ENCODE measurements around the gene PIANP. TPM values are rescaled to one million over a fixed set of nuclear protein-coding genes. Genes with fewer than 3 reads are reported as not detected.

The PIANP gene
- total RNA-seq, 4 donors from 2014 or later: 0.21 to 0.39 TPM; not detected in 2

GRCh38 chr12:6699989-6700645 lies 498 bp downstream of the PIANP start:
- H3K4me1 ChIP-seq: peaks cover 0 to 17% (median 14%) of the 10 kb centered on the region in 4 donors
- 2 to 3% methylated on average over 35 to 47 of the region's 65 CpGs for WGBS, 2 donors
- TF ChIP-seq CTCF (IDR thresholded peaks at IDR 0.05): no peak
- TF ChIP-seq EP300 (IDR thresholded peaks at IDR 0.05): no peak
- no peak for TF ChIP-seq POLR2A (IDR thresholded peaks at IDR 0.05)
- H3K36me3 ChIP-seq: no peaks in the 10 kb centered on the region
- peak overlapping the region; percentile 2 to 51 (median 38) for H3K4me3 ChIP-seq
- DNase-seq (ENCODE audit: low spot score in 2 of 2): no peak
- no peaks in the 10 kb centered on the region for H3K9me3 ChIP-seq
- H3K27ac ChIP-seq: no peak overlapping the region
- peaks cover 5 to 79% of the 10 kb centered on the region in 2 donors for H3K27me3 ChIP-seq

- Histone ChIP-seq H3K36me3 (no peaks in the 10 kb centered on the region), H3K4me1 (peaks cover 0 to 17% (median 14%) of the 10 kb centered on the region in 4 donors), H3K4me3 (peak overlapping the region in 2 of 4 donors; percentile 36 to 51), H3K27me3 (peaks cover 5 to 73% of the 10 kb centered on the region in 2 donors), H3K9me3 (no peaks in the 10 kb centered on the region), H3K27ac (no peak overlapping the region)
- DNase-seq (ENCODE audit: low spot score in 2 of 2): no peak
- WGBS, 2 donors: 15 to 19% methylated on average over 16 of the region's 16 CpGs
- TF ChIP-seq CTCF (IDR thresholded peaks at IDR 0.05) (no peak), POLR2A (IDR thresholded peaks at IDR 0.05) (no peak), EP300 (IDR thresholded peaks at IDR 0.05) (no peak)
These were observed 1.2 kb downstream of the PIANP start for GRCh38 chr12:6699259-6699988.

DNA sequence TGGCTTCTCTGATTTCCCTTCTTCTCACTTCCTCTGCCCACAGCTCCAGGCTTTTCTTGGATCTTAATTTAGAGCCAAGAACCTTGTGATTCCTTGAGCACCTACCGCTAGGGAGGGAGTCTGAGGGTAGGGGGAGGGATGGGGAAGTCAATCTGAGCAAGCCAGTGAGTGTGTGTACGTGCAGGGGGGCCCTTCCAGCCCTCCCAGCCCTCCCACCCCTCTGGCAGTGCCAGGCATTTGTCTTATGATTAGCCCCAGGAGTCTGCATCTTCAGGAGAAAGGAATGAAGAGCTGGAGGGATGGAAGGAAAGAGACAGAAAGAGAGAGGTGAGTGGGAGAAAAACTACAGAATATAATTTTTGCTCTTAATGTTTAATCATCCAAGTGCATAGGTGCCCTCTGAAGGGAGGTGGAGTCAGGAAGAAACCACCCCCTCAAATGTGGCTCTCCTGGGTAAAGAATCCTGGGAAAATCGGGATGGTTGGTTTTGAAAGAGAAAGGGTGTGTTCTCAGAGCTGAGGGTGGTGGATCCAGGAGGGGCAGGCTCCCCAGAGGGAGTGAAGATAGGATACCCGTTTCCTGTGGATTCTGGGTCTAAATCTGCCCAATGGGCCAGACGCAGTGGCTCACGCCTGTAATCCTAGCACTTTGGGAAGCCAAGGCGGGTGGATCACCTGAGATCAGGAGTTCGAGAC lies 2.1 kb downstream of the PIANP start:
- peaks cover 5 to 64% of the 10 kb centered on the region in 2 donors for H3K27me3 ChIP-seq
- TF ChIP-seq CTCF (IDR thresholded peaks at IDR 0.05) (no peak), EP300 (IDR thresholded peaks at IDR 0.05) (no peak), POLR2A (IDR thresholded peaks at IDR 0.05) (no peak)
- H3K4me3 ChIP-seq: no peak overlapping the region
- H3K36me3 ChIP-seq: no peaks in the 10 kb centered on the region
- H3K4me1 ChIP-seq: peaks cover 0 to 17% (median 14%) of the 10 kb centered on the region in 4 donors
- no peaks in the 10 kb centered on the region for H3K9me3 ChIP-seq
- no peak for DNase-seq (ENCODE audit: low spot score in 2 of 2)
- 54 to 66% methylated on average over 8 of the region's 8 CpGs for WGBS, 2 donors
- H3K27ac ChIP-seq: no peak overlapping the region

DNA sequence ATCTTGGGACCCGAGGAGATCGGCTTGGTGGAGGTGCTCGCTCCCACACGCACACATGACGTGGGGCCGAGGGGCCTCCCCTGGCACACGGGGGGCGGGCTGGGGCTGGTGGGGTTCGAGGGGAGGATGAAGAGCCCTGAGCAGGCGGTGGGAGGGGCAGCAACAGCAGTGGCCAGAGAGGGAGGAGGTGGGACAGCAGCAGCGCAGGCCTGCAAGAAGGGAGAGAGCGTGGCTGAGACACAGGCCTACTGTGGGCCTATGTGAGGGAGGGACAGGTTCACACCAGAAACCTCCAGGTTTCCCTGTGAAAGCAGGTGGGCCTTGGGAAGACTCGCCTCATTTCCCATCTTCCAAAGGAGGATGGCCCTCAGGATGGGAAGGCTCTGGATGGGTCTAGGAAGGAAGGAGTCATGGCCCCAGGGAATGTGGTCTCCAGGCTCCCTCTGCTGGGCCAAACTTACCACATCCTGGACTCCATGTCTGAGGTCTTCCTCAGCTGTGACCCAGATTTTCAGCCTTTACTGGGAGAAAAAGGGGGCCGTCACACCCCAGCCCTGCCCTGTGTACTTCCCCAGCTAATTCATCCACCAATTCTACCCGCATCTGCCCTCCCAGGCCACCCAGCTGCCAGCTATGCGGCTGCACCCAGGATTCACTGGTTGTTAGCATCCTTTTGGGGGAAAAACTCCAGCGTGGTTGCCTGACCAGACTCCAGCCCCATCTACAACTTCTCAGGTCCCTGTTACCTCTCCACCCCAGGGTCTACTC lies 2.8 kb downstream of the PIANP start:
- WGBS, 2 donors: 71 to 75% methylated on average over 13 to 17 of the region's 17 CpGs
- peaks cover 5 to 57% of the 10 kb centered on the region in 2 donors for H3K27me3 ChIP-seq

More for the DNA sequence above, 2.8 kb downstream of the PIANP start:
- H3K9me3 ChIP-seq: no peaks in the 10 kb centered on the region
- no peak overlapping the region for H3K27ac ChIP-seq
- no peaks in the 10 kb centered on the region for H3K36me3 ChIP-seq
- TF ChIP-seq EP300 (IDR thresholded peaks at IDR 0.05) (no peak), POLR2A (IDR thresholded peaks at IDR 0.05) (no peak), CTCF (IDR thresholded peaks at IDR 0.05) (peak in 2 of 5 experiments; percentile 19 to 25)
- no peak overlapping the region for H3K4me3 ChIP-seq
- DNase-seq (ENCODE audit: low spot score in 2 of 2): no peak
- peaks cover 0 to 17% (median 14%) of the 10 kb centered on the region in 4 donors for H3K4me1 ChIP-seq

Data from tibial nerve (tissue), 4 donors.